ENCODE results near the gene LRIG1.
A peak's percentile ranks its signal among the peaks of the same experiment; 100 is the strongest.

The LRIG1 gene

GRCh38 chr3:66487465-66487864 is 13.4 kb downstream of the LRIG1 start:
- DNase-seq, result no peak

DNA sequence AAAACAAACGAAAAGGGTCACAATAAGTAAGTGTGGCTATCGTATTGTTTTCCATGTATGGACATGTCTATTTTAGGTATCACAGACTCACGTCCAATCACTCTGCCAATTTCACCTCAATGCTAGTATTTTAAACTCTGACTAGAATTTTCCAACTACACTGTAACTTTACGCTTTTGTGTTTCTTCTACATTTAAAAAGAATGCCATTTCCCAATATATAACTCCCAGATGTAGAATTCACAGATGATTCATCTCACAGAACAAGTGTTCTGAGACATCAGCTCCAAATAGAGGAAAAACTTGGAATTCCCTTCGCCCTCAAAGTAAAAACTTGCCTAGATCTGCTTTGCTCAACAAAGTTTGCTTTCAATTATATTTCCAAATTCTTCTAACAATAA is 14.2 kb downstream of the LRIG1 start:
- no peak for DNase-seq

DNA sequence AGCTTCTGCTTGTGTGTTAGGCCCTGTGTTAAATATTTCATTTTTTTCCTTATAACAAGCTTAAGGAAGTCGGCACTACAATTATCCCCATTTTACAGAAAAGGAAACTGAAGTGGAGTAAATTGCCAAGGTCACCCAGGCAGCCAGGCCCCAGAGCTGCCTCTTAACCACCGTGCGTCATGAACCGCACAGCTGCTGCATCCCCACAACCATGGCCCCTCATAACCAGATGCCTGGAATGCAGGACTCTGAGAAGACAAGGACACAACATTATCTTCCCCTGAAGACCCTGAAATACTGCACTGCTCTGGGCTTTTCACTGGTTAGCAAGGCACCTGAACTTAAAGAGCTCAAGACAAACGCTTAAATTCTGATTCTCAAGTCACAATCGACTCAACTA is 14.6 kb downstream of the LRIG1 start:
- DNase-seq, result no peak

- DNase-seq, result no peak
These were observed 15.4 kb downstream of the LRIG1 start for GRCh38 chr3:66485291-66485968.

- DNase-seq, result no peak
These were observed 16.5 kb downstream of the LRIG1 start for GRCh38 chr3:66484106-66484844.

DNA sequence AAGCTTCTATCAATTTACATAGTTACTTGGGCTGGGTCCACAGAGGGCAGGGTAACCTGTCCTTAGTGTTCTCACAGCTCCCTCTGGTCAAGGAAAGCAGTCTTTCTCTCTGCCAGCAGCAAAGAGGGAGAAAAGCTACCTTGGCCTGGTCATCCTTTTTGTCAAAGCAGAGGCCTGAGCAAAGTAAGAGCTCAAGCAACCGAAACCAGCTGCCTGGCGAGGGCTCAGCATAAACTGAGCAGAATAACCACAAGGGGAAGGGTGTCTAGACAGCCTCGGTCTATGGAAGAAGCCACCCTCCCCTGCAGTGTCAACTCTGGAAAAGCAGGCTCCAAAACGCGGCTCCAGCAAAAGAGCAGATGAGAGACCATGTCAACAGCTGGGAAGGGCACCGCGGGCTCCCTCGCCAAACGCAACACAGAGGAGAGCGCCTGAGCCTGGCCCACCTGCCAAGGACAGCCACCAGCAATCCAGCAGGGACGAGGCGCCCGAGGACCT is 17.4 kb downstream of the LRIG1 start:
- peak in 1 of 2 experiments; percentile 17 for DNase-seq

- DNase-seq, result no peak
These were observed 17.8 kb downstream of the LRIG1 start for GRCh38 chr3:66483006-66483405.

- DNase-seq, result no peak
These were observed 18.8 kb downstream of the LRIG1 start for GRCh38 chr3:66482018-66482404.

- no peak for DNase-seq
These were observed 19.5 kb downstream of the LRIG1 start for GRCh38 chr3:66481071-66482017.

DNA sequence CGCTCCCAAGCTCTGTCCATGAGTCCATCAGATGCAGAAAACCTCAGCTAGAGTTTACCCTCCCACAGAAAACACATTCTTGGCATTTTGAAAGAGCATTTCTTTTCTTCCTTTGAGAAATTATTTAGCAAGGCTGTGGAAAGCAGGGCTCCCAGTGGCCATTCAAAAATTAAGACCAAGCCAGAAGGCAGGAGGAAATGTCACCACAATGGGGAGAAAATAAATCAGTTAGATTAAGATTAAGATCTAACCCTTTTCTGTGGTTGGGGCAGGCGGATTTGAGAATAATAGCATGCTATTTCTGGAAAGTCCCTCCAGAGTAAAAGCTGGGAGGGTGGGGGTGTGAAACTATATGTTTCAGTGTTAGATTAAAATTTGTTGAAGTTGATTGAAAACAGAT is 20.2 kb downstream of the LRIG1 start:
- peak in 1 of 2 experiments; percentile 38 for DNase-seq

DNA sequence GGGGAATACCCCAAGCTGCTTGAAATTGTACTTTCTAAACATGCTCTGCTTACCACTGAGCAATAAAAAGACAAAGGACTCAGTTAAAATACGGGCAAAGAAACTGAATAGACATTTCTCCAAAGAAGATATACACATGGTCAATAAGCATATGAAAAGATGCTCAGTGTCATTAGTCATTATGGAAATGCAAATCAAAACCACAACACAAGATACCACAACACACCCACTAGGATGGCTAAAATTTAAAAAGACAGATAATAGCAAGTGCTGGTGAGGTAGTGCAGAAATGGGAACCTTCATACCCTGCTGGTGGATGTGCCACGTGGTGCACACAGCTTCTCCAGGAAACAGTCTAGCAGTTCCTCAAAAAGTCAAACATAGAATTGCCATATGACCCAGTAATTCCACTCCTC is 21.3 kb downstream of the LRIG1 start:
- no peak for DNase-seq

DNA sequence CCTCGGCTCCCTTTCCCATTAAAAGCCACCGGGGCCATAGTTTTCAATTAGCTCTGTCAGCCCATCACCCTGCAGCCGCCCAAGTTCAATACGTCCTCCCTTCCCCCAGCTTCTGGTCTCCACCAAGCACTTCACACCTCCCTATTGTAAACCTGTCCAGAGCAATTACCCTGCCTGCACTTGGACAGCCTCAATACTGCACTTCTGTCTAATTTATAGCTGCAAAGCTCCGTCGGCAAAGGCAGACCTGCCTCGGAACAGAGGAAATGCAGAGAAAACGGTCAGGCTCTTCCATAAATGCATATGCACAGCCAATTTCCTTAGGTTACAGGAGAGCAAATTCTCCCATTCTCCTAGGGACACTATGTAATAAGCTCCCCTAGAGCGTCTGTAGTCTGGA is 21.9 kb downstream of the LRIG1 start:
- no peak for DNase-seq

DNA sequence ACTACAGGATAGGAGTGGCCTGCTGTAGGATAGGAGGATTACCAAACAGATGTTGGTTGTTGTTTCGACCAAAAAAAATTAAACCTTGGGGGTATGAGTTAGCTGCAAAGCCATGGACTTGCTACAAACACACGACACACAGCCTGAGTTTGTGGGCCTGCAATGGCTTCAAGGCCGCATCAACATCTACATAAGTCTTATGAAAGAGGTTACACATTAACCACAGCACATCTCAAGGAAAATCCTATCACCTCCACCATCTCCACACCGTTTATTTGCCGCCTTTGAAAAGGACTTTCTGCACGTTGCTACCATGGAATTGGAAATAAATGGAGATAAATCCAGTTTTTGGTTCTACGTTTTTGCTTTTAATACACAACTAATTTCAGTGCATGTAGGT is 23.0 kb downstream of the LRIG1 start:
- no peak for DNase-seq

GRCh38 chr3:66476852-66477381 is 23.9 kb downstream of the LRIG1 start:
- DNase-seq, result no peak

GRCh38 chr3:66475386-66476020 is 25.3 kb downstream of the LRIG1 start:
- no peak for DNase-seq

GRCh38 chr3:66473692-66474091 is 27.1 kb downstream of the LRIG1 start:
- peak in 1 of 2 experiments; percentile 43 for DNase-seq

DNA sequence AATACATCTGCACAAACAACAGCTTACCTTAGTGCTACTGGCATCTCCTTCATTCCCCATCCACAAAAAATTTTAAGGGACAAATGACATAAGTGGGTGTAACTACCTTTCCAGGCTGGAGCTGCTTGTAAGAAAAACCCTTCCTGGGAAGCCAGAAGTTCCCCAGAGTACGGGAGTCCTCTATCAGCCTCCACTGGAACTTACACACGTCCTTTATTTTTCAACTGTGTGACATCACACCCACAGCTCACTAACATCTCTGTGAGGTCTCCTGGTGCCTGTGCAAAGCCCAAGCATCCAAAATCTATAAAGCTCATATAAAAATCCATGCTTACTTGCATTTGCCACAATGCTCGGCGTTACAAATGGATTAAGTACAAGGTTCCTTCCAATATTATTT is 27.6 kb downstream of the LRIG1 start:
- DNase-seq, result no peak

- DNase-seq, result peak; percentile 16 to 50
These were observed 28.3 kb downstream of the LRIG1 start for GRCh38 chr3:66472313-66473134.

GRCh38 chr3:66470956-66471686 is 29.7 kb downstream of the LRIG1 start:
- no peak for DNase-seq

GRCh38 chr3:66470285-66470684 is 30.5 kb downstream of the LRIG1 start:
- no peak for DNase-seq

DNA sequence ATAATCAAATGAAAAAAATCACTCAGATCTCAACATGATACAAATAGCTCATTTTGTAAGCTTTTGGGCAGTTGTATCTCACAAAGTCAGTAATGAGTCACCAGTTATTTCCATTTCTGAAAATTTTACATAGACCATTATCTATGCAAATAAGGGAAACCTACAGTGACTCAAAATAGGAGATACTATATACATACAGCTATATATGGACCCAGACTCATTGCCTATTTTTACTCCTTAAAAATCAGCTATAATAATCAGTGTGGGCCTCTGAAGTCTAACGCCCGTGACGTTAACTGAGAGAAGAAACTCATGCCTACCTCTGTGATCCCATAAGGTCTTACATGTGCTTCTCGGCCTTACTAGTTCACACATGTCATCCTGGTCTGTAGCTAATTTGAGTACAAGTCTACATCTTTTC is 31.6 kb downstream of the LRIG1 start:
- DNase-seq, result no peak
